K562 (cell line): ENCODE measurements around the gene MROH8. TPM values are rescaled to one million over a fixed set of nuclear protein-coding genes. Genes with fewer than 3 reads are reported as not detected.
A peak's percentile ranks its signal among the peaks of the same experiment; 100 is the strongest.

Source experiments
- ARID3A ChIP-seq: IDR thresholded peaks from 2 replicates; pipeline ENCODE4 v1.6.1; 2012; ENCODE audit warnings: low read depth, low read length, improper control_type of control experiment, borderline replicate concordance
- BMI1 ChIP-seq: fragments of 150-350 bp; IDR thresholded peaks from 2 replicates; pipeline ENCODE4 v1.6.1; 2014; ENCODE audit warnings: low read length
- CBX3 ChIP-seq, 2 experiments: IDR thresholded peaks; 1 replicate in 1 of 2; 2 replicates in 1 of 2; pipeline ENCODE4 v1.6.1; 2012; ENCODE audit warnings: inconsistent platforms in 2 of 2, low read length in 2 of 2, borderline replicate concordance in 1 of 2, control low read depth in 1 of 2
- FOXM1 ChIP-seq, 2 experiments: fragments of 450-650 bp in 1 of 2; sonication (generic) in 1 of 2; formaldehyde crosslinking in 1 of 2; IDR thresholded peaks; 2 replicates each; pipeline versions ENCODE4 v1.6.1 to v1.9.0; 2017 to 2022; ENCODE audit warnings: low read depth in 2 of 2, mild to moderate bottlenecking in 2 of 2, missing genetic modification reagents in 1 of 2, moderate library complexity in 1 of 2
- MTA3 ChIP-seq: fragments of 450-650 bp; formaldehyde crosslinking; IDR thresholded peaks from 2 replicates; pipeline ENCODE4 v1.6.1; 2017; ENCODE audit warnings: mild to moderate bottlenecking, borderline replicate concordance
- PBX2 ChIP-seq, 2 experiments: IDR thresholded peaks in 1 of 2; conservative IDR thresholded peaks in 1 of 2; 2 replicates each; pipeline ENCODE4 v1.6.1; 2016; ENCODE audit warnings: low read depth in 2 of 2, mild to moderate bottlenecking in 1 of 2, missing compliant biosample characterization in 1 of 2, missing genetic modification characterization in 1 of 2, moderate library complexity in 1 of 2
- SMAD1 ChIP-seq: fragments of 150-350 bp; IDR thresholded peaks from 2 replicates; pipeline ENCODE4 v1.6.1; 2014; ENCODE audit warnings: low read length, low read depth; ENCODE audit not compliant: partially characterized antibody
- TAF7 ChIP-seq: fragments of 450-650 bp; IDR thresholded peaks from 2 replicates; pipeline ENCODE4 v1.6.1; 2016; ENCODE audit warnings: missing genetic modification characterization, missing compliant biosample characterization
- ZKSCAN3 ChIP-seq: fragments of 250-450 bp; sonication (Bioruptor Pico); IDR thresholded peaks from 2 replicates; pipeline ENCODE4 v1.4.0; 2020
- ZNF184 ChIP-seq: sonication (generic); formaldehyde crosslinking; IDR thresholded peaks from 2 replicates; pipeline ENCODE4 v1.5.0; 2020; ENCODE audit warnings: missing genetic modification reagents
- ZNF668 ChIP-seq: fragments of 250-450 bp; sonication (Bioruptor Pico); IDR thresholded peaks from 2 replicates; pipeline ENCODE4 v1.8.0; 2022; ENCODE audit warnings: mild to moderate bottlenecking, inconsistent platforms
- ZSCAN32 ChIP-seq: fragments of 450-650 bp; formaldehyde crosslinking; IDR thresholded peaks from 2 replicates; pipeline ENCODE4 v1.4.0; 2020; ENCODE audit warnings: mild to moderate bottlenecking, moderate library complexity
- polyA plus RNA-seq, 8 experiments: library from polyadenylated mRNA; depleted of rRNA in 4 of 8; stranded (reverse) in 5 of 8; unstranded in 3 of 8; fragments of >200 nt; fragmentation: Nextera tagmentation in 2 of 8; fragmentation: Illumina TruSeq in 1 of 8; extraction: Ambion mirVana in 2 of 8; extraction: Trizol in 1 of 8; gene quantifications; 2 replicates each; pipeline versions ENCODE4 v1.2.1 to v1.2.3, GENCODE V29; 2011 to 2014; ENCODE audit warnings: inconsistent platforms in 1 of 8, missing spikeins in 1 of 8
- total RNA-seq, 7 experiments: library from RNA; depleted of rRNA in 6 of 7; stranded (reverse); fragments of >200 nt in 6 of 7; fragmentation: Illumina TruSeq in 2 of 7; extraction: Trizol in 2 of 7; gene quantifications; 2 replicates each; pipeline versions ENCODE4 v1.2.1 to v1.2.3, GENCODE V29; 2011 to 2021; ENCODE audit warnings: low replicate concordance in 1 of 7
- TF ChIP-seq, protein P1 (sequence below), 2 experiments: fragments of 450-650 bp in 1 of 2; sonication (generic) in 1 of 2; formaldehyde crosslinking; conservative IDR thresholded peaks; 2 replicates each; pipeline versions ENCODE4 v1.4.0 to v1.8.1; 2020 to 2022; ENCODE audit warnings: mild to moderate bottlenecking in 1 of 2, missing genetic modification reagents in 1 of 2
- TF ChIP-seq, protein P2 (sequence below): sonication (generic); formaldehyde crosslinking; IDR thresholded peaks from 2 replicates; pipeline ENCODE4 v1.8.1; 2023; ENCODE audit warnings: mild to moderate bottlenecking, missing genetic modification reagents
- TF ChIP-seq, protein P3 (sequence below): fragments of 250-450 bp; sonication (Bioruptor Pico); IDR thresholded peaks from 2 replicates; pipeline ENCODE4 v1.5.0; 2021; ENCODE audit warnings: mild to moderate bottlenecking, borderline replicate concordance

MROH8 gene
- total and polyA plus RNA-seq, 9 of the 15 experiments (the other 6 are each of a cell fraction or from before 2014, with no cell fraction given), result 0.21 to 1.5 (median 0.78) TPM

DNA sequence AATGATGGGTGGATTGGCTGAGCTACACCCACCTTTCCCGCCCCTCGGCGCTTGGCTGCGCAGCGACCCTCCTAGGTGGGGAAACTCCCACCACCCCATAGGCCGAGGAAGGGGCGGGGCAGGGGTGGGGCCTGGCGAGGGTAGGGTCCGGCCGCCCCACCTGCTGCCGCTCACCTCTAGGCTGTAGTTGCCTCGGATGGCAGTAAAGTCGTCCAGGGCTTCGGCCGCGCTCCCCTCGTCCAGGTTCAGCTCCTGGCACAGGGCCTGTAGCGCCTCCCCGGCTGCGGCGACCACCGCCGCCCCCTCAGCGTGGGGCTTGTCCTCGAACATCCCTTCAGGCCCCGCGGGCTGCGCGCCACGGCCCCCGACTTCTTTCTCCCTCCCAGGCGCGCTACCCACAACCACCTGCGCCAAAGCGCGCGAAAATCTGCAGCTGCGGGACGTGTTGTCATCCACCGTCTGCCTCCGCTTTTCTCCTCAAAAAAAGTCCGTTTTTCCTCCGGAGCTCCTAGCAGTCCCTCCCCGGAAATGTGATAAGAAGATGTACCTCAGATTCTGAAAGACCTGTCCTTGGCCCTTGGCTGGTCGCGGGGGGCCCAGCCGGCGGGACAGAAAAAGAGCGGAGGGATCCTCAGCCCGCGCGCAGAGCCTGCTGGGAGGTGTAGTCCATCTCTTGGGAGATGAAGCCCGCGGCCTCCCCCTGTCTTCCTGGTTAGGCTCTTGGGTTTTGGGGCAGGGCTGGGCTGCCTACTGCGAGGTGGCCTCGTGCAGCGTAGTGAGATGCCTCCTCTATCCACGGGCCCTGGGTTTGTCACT lies 83.5 kb downstream of the MROH8 start, which contains the start of gene RBL1 (continued):
- TF ChIP-seq ZSCAN32 (no peak), ARID3A (no peak), MTA3 (peak; percentile 94), TAF7 (tag) (peak; percentile 76), PBX2 (CRISPR knock-in tag; IDR thresholded peaks at IDR 0.05; ENCODE audit: low read depth) (no peak), PBX2 (tag; conservative IDR thresholded peaks at IDR 0.05; ENCODE audit: low read depth) (peak; percentile 79), ZNF184 (CRISPR knock-in tag) (no peak), ZKSCAN3 (CRISPR knock-in tag) (no peak), BMI1 (peak; percentile 24; the same call in 1 of the 2 replicates), SMAD1 (no peak), FOXM1 (IDR thresholded peaks at IDR 0.05; ENCODE audit: low read depth) (peak; percentile 58), FOXM1 (CRISPR knock-in tag; IDR thresholded peaks at IDR 0.05; ENCODE audit: low read depth) (0 out of 2 replicates have a peak, but pooled peaks have one; percentile 35), CBX3 (IDR thresholded peaks at IDR 0.05; ENCODE audit: borderline replicate concordance in 1 of 2, low read length in 2 of 2) (peak in 1 of 2 experiments; percentile 75; a peak in 1 of 3 replicates), ZNF668 (CRISPR knock-in tag) (no peak)
- TF ChIP-seq, protein P1, sequence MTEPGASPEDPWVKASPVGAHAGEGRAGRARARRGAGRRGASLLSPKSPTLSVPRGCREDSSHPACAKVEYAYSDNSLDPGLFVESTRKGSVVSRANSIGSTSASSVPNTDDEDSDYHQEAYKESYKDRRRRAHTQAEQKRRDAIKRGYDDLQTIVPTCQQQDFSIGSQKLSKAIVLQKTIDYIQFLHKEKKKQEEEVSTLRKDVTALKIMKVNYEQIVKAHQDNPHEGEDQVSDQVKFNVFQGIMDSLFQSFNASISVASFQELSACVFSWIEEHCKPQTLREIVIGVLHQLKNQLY (CRISPR knock-in tag; conservative IDR thresholded peaks at IDR 0.05), result no peak
- TF ChIP-seq, protein P2, sequence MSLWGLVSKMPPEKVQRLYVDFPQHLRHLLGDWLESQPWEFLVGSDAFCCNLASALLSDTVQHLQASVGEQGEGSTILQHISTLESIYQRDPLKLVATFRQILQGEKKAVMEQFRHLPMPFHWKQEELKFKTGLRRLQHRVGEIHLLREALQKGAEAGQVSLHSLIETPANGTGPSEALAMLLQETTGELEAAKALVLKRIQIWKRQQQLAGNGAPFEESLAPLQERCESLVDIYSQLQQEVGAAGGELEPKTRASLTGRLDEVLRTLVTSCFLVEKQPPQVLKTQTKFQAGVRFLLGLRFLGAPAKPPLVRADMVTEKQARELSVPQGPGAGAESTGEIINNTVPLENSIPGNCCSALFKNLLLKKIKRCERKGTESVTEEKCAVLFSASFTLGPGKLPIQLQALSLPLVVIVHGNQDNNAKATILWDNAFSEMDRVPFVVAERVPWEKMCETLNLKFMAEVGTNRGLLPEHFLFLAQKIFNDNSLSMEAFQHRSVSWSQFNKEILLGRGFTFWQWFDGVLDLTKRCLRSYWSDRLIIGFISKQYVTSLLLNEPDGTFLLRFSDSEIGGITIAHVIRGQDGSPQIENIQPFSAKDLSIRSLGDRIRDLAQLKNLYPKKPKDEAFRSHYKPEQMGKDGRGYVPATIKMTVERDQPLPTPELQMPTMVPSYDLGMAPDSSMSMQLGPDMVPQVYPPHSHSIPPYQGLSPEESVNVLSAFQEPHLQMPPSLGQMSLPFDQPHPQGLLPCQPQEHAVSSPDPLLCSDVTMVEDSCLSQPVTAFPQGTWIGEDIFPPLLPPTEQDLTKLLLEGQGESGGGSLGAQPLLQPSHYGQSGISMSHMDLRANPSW (CRISPR knock-in tag), result no peak
- TF ChIP-seq, protein P3, sequence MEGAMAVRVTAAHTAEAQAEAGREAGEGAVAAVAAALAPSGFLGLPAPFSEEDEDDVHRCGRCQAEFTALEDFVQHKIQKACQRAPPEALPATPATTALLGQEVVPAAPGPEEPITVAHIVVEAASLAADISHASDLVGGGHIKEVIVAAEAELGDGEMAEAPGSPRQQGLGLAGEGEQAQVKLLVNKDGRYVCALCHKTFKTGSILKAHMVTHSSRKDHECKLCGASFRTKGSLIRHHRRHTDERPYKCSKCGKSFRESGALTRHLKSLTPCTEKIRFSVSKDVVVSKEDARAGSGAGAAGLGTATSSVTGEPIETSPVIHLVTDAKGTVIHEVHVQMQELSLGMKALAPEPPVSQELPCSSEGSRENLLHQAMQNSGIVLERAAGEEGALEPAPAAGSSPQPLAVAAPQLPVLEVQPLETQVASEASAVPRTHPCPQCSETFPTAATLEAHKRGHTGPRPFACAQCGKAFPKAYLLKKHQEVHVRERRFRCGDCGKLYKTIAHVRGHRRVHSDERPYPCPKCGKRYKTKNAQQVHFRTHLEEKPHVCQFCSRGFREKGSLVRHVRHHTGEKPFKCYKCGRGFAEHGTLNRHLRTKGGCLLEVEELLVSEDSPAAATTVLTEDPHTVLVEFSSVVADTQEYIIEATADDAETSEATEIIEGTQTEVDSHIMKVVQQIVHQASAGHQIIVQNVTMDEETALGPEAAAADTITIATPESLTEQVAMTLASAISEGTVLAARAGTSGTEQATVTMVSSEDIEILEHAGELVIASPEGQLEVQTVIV, result no peak
